Islet of Langerhans (tissue), 1 donor: Measurements from ENCODE around the gene MSN.

Experiments
- FAIRE-seq: peaks from one replicate; lab custom pipeline; 2011; peaks lifted over from hg19 to GRCh38; lab: Jason Lieb, UNC

MSN gene

DNA sequence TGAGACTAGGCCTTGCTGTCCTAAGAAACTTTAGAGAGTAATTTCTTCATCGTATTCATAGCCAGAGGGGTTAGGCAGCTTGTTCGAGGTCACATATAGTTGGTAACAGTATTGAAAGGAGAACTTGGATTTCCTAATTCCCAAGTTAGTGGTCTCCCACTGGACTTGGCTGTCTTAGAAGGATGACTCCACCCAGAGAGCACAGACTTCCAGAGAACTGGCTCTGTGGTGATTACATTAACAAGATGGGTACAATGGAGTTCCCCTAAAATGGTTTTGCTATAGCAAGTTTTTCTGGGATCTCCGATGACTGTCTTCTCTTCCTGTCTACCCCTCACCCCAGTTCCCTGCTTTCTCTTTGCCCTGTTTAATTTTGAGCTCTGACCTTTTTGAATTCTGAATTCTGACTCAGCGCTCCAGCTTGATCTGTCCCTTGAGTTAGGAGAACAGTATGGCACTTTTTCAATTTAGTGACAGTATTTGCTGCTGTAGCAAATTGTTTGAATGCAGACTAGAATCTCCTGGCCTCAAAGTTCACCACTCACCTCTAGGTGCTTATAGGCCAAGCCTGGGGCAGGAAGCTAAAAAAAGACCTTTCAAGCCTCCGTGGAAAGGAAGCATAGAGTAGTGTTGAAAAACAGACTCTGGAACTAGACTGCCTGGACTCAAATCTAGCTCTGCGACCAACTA lies 6.9 kb downstream of the MSN start:
- FAIRE-seq, result no peak

DNA sequence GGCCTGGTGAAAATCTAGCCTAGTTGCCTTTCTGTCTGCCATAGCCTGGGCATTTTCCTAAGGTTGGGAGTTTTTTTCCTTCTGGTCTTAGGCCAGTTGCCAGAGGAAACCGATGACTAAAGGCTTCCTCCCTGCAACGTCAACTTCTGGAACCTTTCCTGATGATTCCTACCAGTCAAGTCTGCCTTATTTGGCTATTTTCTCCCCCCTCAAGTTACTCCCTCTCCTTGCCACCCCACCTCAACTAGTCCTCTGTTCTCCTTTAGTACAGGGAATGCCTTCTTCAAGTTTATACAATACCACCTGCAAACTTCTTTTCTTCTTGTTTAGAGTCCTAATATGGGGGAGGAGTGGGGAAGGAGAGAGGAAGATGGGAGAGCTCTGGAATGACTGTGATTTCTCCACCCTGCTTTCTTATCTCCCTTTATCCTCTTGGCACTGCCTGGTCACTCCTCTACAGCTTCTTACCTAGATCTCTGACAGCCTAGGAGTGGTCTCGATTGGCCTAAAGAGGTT lies 10.6 kb downstream of the MSN start:
- FAIRE-seq, result no peak

DNA sequence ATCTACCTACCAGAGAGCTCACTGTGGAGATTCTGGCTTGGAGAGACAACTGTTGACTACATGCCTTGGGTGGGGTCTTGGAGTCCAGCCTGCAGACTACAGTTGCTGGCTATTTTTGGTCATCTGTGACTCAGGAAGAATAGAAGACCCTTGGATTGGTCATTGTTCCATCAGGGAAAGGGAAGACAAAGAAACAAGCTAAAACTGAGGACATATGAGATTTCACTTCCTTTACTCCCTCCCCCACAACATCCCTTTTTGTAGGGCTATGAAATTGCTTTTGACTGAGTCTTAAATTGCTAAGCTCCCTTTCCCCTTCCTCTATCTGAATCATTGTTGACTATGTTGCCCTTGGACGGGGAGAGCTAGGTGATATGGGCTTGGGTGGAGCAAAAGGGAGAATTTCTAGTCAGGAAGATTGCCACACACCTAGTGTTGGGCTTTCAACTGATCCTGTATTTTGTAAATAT lies 11.7 kb downstream of the MSN start:
- no peak for FAIRE-seq

DNA sequence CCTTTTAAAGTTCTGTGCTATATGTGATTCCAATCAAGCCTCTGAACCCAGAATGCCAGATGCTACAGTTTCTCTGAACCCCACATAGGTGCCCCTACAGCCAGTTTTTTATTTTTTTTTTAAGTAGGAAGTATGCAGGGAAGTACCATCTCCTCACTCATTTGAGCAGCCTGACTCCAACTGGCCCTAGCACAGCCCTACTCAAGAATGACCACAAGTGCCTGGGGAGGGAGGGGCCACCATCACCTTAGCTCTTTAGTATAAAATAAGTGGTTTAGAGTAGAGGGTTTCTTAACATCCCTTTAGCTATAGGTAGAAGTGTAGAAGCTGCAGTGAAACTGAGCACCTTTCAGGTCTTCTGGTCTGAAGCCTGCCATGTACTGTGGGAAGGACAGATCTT lies 14.4 kb downstream of the MSN start:
- no peak for FAIRE-seq

DNA sequence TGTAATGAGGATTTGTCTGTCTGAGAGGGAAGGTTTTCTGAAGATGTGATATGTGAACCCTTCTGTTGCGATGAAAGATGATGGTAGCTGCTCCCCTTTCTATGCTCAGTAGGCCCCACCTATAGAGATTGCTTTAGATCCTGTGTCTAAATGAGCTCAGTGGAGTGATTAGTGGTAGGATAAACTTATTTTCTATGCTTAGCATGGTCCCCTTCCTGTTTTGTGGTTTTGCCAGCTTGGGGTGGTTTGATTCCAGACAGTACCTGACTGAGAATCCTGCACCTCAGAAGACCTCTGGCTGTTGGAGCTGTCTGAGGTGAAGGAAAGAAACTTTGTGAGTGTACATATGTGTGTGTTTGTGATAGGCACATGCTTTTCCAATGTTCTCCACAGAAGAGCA lies 17.7 kb downstream of the MSN start:
- no peak for FAIRE-seq

DNA sequence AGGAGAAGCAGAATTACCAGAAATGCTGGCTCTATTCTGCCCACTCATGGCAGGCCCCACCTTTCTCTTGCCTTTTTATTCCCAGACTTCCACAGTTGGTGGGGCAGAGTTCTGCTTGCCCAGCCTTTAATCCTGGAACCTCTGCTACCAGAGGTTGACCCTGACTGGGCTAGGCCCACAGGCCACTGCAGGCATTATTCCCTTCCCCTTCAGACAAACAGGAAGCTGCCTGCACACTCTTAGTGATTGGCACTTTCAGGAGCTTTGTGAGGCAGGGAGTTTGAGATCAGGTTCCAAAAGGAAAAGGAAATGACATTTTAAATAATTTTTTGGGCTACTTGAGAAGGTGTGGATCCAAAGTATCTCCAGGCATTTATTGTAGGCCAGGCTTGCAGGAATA lies 18.8 kb downstream of the MSN start:
- FAIRE-seq, result no peak

DNA sequence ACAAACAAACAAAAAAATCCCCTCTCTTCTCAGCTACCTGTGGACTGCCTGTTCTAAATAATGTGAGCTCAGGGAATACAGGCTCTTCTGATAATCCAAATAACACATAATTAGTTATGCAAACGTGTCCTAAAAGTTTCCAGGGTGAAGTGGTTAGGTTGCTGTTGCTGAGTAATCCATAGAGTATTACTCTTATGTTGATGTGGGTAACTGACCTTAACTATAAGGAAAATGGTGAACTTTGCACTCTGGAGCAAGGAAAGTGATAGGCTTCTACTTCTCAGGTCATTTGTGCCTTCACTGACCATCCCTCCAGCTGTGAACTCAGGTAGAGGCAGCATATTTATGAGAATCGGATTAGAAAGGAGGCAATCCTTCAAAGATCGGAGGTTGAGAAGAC lies 19.9 kb downstream of the MSN start:
- FAIRE-seq, result no peak

DNA sequence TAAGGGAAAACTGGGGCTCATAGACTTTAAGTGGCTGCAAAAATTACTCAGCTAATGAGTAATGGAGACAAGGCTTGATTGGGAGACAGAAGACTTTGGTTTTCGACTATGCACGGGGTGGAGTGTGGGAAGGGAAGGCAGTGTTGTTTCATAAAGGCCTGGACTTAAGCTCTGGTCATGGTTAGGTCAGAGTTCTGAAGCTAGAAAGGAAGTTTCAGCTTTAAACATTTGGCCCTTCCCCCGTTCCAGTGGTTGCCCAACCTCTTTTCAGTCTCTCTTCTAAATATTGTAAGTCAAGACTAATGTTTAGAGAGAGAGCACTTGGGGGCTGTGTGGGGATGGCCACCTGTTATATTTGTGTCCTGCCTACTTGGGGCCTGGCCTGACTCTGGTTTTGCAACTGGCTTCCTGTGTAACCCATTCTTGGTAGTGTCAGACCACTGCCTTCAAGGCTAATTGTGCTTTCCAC lies 21.0 kb downstream of the MSN start:
- no peak for FAIRE-seq

DNA sequence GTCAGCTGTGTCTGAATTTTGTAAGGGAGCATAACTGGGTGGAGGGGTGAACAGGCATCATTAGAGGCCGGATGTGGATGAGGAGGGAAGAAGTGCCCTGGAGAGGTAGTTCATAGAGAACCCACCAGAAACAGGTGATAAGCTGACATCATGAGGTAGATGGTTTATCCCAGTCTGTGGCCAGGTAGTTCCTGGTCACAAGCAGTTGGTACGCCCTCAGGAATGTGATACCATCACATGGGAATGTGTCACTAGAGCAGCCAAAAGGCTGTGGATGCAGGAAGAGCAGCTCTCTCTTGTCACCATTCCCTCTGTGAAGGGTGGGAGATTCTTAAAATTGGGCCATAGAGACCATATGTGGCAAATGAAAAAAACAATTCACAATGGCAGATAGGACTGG lies 21.9 kb downstream of the MSN start:
- no peak for FAIRE-seq

DNA sequence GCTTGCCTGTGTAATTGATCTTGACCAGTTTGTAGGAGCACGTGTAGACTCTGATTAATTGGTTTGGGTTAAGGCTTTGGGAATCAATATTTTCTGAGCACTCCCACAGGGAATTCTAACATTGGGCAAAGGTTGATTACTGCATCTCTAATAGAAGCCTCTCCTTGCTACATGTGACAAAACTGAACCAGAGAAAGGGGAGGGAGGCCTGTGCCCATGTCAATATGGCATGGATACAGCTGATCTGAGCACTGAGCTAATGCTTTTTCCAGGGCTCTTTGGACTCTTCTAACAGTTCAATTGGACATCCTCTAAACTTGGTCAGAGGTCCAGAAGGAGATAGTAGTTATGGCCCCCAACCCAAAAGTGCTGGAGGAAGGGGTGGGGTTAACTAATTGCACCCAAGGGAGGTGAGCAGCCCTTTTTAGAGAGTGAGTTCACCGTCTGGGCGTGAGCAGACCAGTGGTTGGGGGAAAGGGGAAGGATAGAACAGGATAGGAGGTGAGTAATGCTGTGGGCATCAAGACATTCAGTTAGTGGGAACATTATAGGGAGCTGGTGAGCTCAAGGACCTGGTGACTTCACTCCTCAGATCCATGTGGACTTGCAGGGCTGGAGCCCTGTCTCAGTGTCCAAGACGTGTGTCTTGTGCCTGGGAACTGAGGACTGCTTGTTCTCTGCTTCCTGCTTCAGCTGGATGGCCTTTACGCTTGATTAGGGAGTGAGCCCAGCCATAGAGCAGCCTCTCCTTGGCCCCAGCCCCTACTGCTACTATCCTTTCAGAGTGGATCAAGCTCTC lies 22.8 kb downstream of the MSN start:
- no peak for FAIRE-seq

DNA sequence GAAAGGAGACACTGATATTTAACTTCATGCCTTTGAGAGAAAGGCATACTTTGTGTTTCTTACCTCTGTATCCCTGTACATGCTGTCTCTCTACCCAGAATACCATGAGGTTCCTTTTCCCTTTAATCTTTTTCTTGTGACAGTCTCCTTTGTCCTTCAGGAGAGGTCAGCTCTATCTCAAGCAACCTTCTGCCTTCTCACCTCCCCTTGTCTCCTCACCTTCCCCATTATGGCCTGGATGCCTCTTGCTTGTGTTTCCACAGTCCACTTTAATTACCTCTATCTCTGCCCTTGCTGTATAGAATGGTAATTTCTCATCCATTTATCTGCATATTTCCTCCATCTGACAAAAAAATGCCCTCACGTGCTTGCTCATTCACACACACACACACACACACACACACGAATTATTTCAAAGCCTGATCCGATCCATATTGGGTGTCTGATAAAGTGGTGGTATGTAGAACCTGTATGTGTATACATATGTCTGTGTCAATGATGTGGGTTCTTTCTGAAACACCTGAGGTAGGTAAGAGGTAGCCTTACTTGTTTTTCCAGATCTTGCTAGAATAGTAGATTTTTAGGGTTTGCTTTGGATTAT lies 28.5 kb downstream of the MSN start:
- FAIRE-seq, result no peak

DNA sequence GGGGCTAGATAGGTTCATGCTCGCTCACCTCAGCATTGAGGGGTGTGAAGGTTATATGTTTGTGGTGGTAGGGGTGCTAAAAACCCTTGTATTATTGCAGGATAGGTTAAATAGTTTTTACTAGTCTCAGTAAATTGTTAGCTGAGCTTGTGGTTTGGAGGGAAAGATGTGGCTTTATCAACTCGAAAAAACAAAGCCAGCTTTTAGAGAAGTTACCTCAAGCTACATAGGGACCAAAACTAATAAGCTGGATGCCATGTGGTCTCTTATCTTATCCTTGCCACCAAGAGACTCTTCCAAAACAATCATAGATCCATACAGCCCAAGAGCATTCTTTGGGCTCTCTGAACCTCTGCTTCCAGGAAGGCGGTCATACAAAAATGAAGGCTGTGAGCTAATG lies 29.2 kb downstream of the MSN start:
- no peak for FAIRE-seq

DNA sequence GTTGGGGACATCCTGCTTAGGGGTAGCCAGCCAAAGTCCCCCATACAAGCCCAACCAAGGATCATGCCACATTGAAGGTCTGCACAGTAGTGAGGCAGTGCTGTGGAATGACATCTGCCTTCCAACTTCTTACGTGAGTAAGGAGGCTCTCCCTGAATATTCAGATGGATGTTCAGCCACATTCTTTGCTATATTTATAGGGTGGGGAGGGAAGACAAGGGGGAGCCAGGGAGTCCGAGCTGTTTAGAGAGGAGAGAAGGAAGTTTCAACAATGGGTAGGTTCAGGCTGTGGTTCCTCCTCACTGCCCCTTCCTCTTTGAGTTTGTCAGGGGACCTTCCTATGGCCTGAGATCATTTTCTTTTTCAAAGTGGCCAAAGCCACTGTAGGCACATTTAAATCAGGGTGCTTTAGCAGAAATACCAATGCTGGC lies 29.8 kb downstream of the MSN start:
- no peak for FAIRE-seq

DNA sequence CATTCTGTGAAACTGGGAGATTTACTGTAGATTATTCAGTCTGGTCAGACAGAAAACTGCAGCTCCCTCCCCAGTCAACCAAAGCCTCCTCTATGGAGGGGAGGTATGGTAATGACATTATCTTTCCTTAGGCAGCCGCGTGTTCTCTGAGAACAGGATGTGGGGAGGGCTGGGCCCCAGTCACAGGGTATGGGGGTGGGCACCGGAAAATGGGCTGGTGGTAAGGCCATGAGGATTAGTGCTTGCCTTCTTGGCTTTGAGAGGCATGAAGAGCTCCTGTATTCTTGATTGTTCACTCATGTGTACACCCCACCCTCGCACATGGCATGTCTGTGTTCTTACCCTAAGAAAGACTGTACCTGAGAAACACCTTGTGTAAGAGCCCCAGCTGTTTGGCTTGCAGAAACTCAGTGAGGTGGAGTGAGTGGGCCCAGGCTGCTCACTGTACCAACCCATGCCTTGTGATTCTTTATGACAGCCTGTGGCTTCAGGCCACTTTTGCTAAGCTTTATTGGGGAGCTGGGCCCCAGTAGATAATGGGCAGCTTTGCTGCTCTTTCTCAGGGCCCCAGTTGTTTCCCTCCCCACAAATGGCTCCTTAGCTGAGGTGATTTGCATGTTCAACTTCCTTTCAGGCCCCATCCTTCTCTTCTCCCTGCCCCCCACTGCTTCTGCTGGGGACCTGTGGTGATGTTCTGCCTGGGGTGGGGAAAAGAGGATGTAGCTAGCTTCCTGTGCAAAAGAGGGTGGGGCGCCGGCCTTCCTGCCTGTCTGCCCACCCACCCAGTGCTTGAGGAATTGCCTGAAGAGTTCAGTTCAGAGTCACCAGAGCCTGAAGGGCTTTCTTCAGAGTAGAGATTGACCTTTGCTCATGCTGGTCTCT lies 30.7 kb downstream of the MSN start:
- FAIRE-seq, result no peak

DNA sequence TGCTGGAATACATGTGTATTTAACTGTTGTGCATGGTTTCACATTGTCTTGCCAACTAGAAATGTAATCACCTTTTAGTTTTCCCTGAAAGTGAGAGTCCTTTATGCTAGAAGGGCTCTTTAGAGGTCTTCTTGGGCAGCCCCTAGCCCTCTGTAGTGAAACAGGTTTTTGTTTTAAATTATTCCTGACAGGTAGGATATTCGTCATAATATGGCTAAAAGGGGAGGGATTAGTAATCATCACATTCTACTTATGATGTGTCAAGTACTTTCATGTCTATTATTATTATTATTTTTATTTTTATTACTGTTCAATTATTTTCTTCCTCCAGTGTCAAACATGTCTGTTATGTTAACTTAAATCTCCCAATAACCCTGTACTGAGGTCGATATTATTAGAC lies 35.5 kb downstream of the MSN start:
- no peak for FAIRE-seq

DNA sequence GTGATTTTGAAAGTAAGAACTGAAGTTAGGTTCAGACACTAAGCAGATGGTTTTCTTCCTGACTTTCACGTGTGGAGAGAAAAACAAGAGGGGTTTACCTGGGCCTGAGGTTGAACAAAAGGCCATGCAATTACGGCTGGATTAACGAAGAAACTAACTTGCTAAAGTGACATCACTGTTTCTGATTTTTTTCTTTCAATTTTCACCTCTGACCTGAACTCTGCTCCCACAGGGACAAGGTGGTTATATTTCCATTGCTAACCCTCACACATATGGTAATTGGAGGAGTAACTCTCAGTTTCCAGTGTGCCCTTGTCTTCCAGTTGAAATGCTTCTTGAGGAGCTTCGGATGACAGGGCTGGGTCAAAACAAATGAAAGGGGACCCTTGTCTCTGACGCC lies 38.0 kb downstream of the MSN start:
- FAIRE-seq, result no peak

DNA sequence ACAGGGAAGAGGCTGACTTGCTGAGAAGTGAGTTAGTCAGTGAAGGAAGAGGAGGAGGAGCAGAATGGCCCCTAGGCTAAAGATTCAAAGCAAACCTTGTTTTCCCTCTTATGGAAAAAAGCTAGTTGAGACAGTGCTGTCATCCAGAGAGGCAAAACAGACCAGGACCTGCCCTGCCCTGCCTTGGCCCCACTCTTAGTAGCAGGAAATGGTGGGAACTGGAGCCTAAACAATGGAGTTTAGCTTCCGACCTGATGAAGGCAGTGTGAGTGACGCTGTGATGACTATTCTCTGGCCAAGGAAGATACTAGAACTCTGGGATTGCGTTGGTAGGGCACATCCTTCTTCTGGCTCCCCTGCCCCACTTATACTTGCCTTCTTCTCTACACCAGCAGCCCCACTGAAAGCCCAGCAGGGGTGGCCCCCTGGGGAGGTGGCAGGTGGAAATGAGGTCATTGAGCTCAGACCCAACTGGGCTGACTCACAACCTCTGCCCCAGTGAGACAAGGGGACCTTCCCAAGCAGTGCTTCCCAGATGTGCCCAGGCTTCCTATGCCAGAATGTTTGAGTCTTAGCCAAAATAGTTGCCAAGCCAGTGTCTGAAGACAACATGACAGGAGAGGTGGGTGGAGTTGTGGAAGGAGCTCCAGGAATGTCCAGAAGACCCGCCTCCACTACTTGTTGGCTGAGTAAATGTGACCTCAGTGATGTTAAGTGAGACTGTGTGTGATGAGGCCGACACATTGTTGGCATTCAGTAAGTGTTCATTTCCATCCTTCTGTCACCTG lies 38.8 kb downstream of the MSN start:
- FAIRE-seq, result no peak

DNA sequence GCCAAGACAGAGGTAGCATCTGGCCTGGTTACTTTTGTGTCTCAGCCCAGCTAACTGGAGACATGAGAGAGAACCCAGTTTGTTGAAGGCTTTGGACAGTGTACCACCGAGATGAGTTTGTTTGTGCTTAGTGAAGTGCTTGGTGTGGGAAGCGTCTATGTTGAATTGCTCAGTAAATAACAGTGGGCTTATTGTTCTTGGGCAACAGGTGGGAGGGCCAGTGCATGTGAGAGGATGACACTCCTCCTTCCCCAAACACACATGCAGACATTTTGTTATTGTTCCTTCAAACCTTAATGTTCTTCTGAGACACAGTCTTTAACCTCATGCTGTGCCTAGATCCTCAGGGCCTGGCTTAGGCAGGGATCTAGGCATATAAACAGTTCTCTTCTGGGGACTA lies 39.7 kb downstream of the MSN start:
- FAIRE-seq, result no peak

DNA sequence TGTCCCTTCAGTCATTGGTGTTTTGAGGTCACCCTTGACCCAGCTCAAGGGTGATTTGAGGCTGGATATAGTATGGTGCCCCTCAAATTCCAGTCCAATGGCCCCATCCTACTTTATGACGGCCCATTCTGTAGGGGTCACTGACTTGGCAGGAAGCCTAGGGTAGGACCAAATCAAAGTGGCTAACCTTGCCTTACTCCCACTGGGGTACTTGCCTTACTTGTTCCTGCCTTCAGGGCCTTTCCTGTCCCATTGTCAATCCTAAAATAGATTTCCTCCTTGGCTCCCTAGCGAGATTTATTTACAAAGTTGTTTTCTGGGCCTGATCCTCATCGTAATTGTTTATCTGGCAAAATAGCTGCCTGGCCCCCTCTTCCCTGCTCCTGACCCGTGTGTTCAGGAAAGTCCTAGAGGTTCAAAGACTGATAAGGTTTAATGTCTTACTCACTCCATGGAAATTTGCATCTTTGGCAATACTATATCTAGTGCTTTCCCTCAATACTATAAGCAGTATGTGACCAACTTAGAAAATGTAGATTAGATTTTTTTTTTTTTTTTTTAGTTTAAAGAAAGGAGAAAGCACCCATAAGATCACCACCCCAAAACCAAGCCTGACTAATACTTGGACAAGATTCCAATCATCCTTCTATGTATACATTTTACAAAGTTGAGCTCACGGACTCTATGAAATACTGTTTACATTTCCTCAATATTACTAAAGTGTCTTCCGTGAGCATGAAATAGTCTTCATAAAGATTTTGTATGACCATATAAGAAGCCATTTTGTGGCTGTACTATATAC lies 44.8 kb downstream of the MSN start:
- FAIRE-seq, result no peak

DNA sequence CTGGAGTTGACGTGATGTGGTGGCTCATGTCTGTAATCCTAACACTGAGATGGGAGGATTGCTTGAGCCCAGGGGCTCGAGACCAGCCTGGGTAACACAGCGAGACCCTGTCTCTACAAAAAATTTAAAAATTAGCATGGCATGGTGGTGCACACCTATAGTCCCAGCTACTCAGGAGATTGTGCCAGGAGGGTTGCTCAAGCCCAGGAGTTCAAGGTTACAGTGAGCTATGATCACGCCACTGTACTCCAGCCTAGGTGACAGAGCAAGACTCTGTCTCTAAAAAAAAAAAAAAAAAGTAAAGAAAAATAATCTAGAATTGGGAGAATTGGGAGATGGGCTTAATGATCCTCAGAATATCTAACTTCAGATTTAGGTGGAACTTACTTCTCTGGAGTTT lies 51.1 kb downstream of the MSN start:
- no peak for FAIRE-seq
